Astrocyte (in vitro differentiated cells and primary cell): ENCODE data around the gene ERAP2. TPM values are rescaled to one million over a fixed set of nuclear protein-coding genes. Genes with fewer than 3 reads are reported as not detected.
A peak's percentile ranks its signal among the peaks of the same experiment; 100 is the strongest.

ENCODE experiments used
- DNase-seq: peaks from one replicate; pipeline ENCODE4 v3.0.0-alpha.2; 2010; ENCODE audit warnings: low read depth
- FAIRE-seq: peaks from 2 replicates; lab custom pipeline; 2011; peaks lifted over from hg19 to GRCh38; lab: Jason Lieb, UNC
- H2AFZ ChIP-seq: 2 replicates; pipeline ENCODE4 v1.6.0; 2012; ENCODE audit warnings: low read depth, low read length, inconsistent platforms
- H3K27ac ChIP-seq: 2 replicates; pipeline ENCODE4 v1.5.1; 2011; ENCODE audit warnings: low read depth, low read length, inconsistent platforms
- H3K27me3 ChIP-seq: 2 replicates; pipeline ENCODE4 v1.6.0; 2011; ENCODE audit warnings: low read length, inconsistent platforms; ENCODE audit not compliant: insufficient read depth
- H3K36me3 ChIP-seq: 2 replicates; pipeline ENCODE4 v1.5.1; 2011; ENCODE audit warnings: low read length, inconsistent platforms; ENCODE audit not compliant: insufficient read depth
- H3K4me1 ChIP-seq: 2 replicates; pipeline ENCODE4 v1.5.1; 2011; ENCODE audit warnings: low read length, inconsistent platforms; ENCODE audit not compliant: insufficient read depth
- H3K4me2 ChIP-seq: 2 replicates; pipeline ENCODE4 v1.6.0; 2012; ENCODE audit warnings: low read length, inconsistent platforms
- H3K4me3 ChIP-seq: 2 replicates; pipeline ENCODE4 v1.5.1; 2011; ENCODE audit warnings: low read depth, mild to moderate bottlenecking, low read length, inconsistent platforms; ENCODE audit not compliant: insufficient read depth
- H3K79me2 ChIP-seq: 2 replicates; pipeline ENCODE4 v1.6.0; 2012; ENCODE audit warnings: mild to moderate bottlenecking, low read length, inconsistent platforms; ENCODE audit not compliant: insufficient read depth
- H3K9ac ChIP-seq: 2 replicates; pipeline ENCODE4 v1.6.0; 2012; ENCODE audit warnings: mild to moderate bottlenecking, low read length, inconsistent platforms
- H3K9me3 ChIP-seq: 2 replicates; pipeline ENCODE4 v1.5.1; 2012; ENCODE audit warnings: low read depth, mild to moderate bottlenecking, low read length, inconsistent platforms; ENCODE audit not compliant: insufficient read depth
- H4K20me1 ChIP-seq: 2 replicates; pipeline ENCODE4 v1.6.0; 2012; ENCODE audit warnings: low read length, inconsistent platforms; ENCODE audit not compliant: insufficient read depth
- H3K27ac Mint-ChIP-seq: one replicate; pipeline ENCODE4 v1.8.0; 2021; ENCODE audit warnings: mild to moderate bottlenecking, mixed read lengths; ENCODE audit not compliant: unreplicated experiment
- H3K27me3 Mint-ChIP-seq: one replicate; pipeline ENCODE4 v1.8.0; 2021; ENCODE audit warnings: low read depth, mixed read lengths; ENCODE audit not compliant: unreplicated experiment
- H3K36me3 Mint-ChIP-seq: one replicate; pipeline ENCODE4 v1.8.0; 2021; ENCODE audit warnings: low read depth, mixed read lengths; ENCODE audit not compliant: unreplicated experiment
- H3K4me1 Mint-ChIP-seq: one replicate; pipeline ENCODE4 v1.8.0; 2021; ENCODE audit warnings: low read depth, mixed read lengths; ENCODE audit not compliant: unreplicated experiment
- H3K4me3 Mint-ChIP-seq: one replicate; pipeline ENCODE4 v1.8.0; 2021; ENCODE audit warnings: mild to moderate bottlenecking, moderate library complexity, mixed read lengths; ENCODE audit not compliant: unreplicated experiment
- H3K9me3 Mint-ChIP-seq: one replicate; pipeline ENCODE4 v1.8.0; 2021; ENCODE audit warnings: mild to moderate bottlenecking, mixed read lengths; ENCODE audit not compliant: unreplicated experiment
- EZH2 ChIP-seq: IDR thresholded peaks from 2 replicates; pipeline ENCODE4 v1.6.1; 2012; ENCODE audit warnings: mild to moderate bottlenecking, low read length, inconsistent platforms; ENCODE audit not compliant: insufficient read depth
- total RNA-seq: library from RNA; stranded (reverse); gene quantifications from 2 replicates; pipeline ENCODE4 v1.2.1, GENCODE V29; 2021
- TF ChIP-seq, protein P1 (sequence below): IDR thresholded peaks from 2 replicates; pipeline ENCODE4 v1.5.1; 2011; ENCODE audit warnings: low read depth, mild to moderate bottlenecking, inconsistent platforms, low read length, moderate library complexity; ENCODE audit not compliant: insufficient read depth

Gene ERAP2
- total RNA-seq, 1 donor from 2014 or later: 2.5 TPM

DNA sequence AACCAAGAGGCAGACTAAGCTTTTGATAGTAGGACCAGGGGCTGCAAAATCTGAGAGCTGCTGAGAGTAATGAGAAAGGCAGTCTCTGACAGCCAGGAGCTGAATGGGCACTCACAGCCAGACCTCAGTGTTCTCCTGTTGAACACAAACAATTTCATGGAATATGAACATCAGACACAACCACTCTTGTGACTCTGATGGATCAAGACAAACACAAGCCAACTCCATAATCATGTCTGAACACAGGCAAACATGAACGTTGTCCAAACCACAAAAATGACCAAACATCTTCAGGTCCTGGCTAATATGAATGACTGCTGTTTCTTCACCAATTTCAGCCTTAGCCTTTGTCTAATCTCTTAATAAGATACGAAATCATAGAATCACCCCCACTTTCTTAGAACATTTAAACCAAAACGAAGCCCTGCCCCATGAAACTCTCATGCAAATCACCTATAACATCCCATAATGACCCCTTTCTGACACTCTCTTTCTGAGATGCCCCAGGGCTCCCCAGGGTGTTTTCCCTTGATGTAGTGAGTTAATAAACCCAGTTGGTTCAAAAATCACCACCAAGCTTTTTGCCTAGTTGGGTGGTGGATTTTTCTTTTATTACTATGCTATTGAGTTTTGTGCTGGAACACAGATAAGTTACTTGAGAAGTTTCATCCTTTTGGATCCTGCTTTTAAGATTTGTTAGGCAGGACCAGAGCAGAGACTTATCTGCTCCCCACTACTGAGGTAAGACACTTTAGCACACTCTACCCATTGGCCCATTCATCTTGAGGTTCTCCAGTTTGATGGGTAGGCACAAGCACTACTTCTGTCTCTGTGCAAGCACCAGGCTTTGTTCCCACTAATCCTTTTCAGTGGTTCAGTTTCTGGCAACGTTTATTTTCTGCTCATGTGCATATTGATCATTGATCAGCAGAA is 5.9 kb upstream of the ERAP2 start:
- H3K4me3 ChIP-seq: no peak overlapping the region
- FAIRE-seq (no peak), DNase-seq (peak; percentile 25)
- no peak overlapping the region for H3K9ac ChIP-seq
- H3K27me3 ChIP-seq: no peaks in the 10 kb centered on the region
- no peaks in the 10 kb centered on the region for H3K9me3 ChIP-seq
- no peak for TF ChIP-seq EZH2
- TF ChIP-seq, protein P1, sequence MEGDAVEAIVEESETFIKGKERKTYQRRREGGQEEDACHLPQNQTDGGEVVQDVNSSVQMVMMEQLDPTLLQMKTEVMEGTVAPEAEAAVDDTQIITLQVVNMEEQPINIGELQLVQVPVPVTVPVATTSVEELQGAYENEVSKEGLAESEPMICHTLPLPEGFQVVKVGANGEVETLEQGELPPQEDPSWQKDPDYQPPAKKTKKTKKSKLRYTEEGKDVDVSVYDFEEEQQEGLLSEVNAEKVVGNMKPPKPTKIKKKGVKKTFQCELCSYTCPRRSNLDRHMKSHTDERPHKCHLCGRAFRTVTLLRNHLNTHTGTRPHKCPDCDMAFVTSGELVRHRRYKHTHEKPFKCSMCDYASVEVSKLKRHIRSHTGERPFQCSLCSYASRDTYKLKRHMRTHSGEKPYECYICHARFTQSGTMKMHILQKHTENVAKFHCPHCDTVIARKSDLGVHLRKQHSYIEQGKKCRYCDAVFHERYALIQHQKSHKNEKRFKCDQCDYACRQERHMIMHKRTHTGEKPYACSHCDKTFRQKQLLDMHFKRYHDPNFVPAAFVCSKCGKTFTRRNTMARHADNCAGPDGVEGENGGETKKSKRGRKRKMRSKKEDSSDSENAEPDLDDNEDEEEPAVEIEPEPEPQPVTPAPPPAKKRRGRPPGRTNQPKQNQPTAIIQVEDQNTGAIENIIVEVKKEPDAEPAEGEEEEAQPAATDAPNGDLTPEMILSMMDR: no peak
- no peaks in the 10 kb centered on the region for H3K36me3 Mint-ChIP-seq
- no peak overlapping the region for H2AFZ ChIP-seq
- H4K20me1 ChIP-seq: no peaks in the 10 kb centered on the region
- H3K4me2 ChIP-seq: no peak overlapping the region
- no peaks in the 10 kb centered on the region for H3K4me1 ChIP-seq
- no peak overlapping the region for H3K27ac ChIP-seq
- peaks cover 7% of the 10 kb centered on the region for H3K4me1 Mint-ChIP-seq
- H3K27ac Mint-ChIP-seq: no peak overlapping the region
- no peaks in the 10 kb centered on the region for H3K9me3 Mint-ChIP-seq
- H3K4me3 Mint-ChIP-seq: no peak overlapping the region
- H3K79me2 ChIP-seq: no peaks in the 10 kb centered on the region
- H3K27me3 Mint-ChIP-seq: peaks cover 3% of the 10 kb centered on the region
- no peaks in the 10 kb centered on the region for H3K36me3 ChIP-seq

DNA sequence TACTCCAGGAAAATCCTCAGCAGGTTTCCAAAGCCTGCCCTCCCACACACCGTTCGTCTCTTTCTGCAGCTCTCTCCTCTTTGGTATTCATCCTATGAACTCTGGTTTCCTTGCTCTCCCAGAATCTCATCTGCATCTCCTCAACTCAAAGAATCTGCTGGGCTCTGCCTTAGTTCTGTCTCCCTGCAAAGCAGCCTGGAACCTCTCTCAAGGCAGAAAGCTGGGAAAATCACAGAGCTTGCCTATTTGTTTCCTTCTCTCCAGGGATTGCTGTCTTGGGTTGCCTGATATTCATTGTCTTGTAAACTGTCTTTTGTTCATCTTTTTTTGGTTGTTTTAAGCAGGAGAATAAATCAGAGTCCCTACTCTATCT is 5.3 kb upstream of the ERAP2 start:
- H2AFZ ChIP-seq: no peak overlapping the region
- Mint-ChIP-seq H3K4me1 (peaks cover 13% of the 10 kb centered on the region), H3K27me3 (peaks cover 3% of the 10 kb centered on the region), H3K27ac (peak overlapping the region; percentile 15), H3K9me3 (no peaks in the 10 kb centered on the region), H3K36me3 (no peaks in the 10 kb centered on the region), H3K4me3 (no peak overlapping the region)
- H3K79me2 ChIP-seq: no peaks in the 10 kb centered on the region
- FAIRE-seq (no peak), DNase-seq (no peak)
- no peaks in the 10 kb centered on the region for H4K20me1 ChIP-seq
- H3K27me3 ChIP-seq: no peaks in the 10 kb centered on the region
- H3K9ac ChIP-seq: no peak overlapping the region
- no peaks in the 10 kb centered on the region for H3K36me3 ChIP-seq
- no peaks in the 10 kb centered on the region for H3K9me3 ChIP-seq
- peaks cover 5% of the 10 kb centered on the region for H3K4me1 ChIP-seq
- H3K4me3 ChIP-seq: no peak overlapping the region
- TF ChIP-seq, protein P1: no peak
- TF ChIP-seq EZH2: no peak
- no peak overlapping the region for H3K4me2 ChIP-seq
- H3K27ac ChIP-seq: no peak overlapping the region

DNA sequence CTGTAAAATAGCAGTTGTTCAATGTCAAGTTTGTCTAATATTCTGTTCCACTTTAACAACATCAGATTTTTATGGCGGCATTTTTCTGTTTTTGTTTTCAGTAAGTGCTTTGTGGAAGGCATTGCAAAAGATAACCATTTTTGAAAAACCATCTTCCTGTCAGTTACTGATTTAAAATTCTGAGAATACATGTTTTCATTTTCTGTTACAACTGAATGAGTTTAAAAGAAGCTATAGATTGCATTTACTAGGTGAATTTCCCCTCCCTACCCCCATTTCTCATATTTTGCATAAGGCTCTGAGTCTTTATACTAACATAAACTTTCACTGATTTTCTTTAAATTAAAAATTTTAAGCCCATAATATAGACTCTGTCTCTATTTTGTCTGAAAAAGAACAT is 4.6 kb upstream of the ERAP2 start:
- H3K27me3 Mint-ChIP-seq: peaks cover 3% of the 10 kb centered on the region
- Histone ChIP-seq H3K4me3 (no peak overlapping the region), H3K27ac (no peak overlapping the region), H3K27me3 (no peaks in the 10 kb centered on the region), H3K36me3 (no peaks in the 10 kb centered on the region), H3K4me2 (no peak overlapping the region), H3K9me3 (no peaks in the 10 kb centered on the region), H3K9ac (no peak overlapping the region), H3K4me1 (peaks cover 7% of the 10 kb centered on the region), H4K20me1 (no peaks in the 10 kb centered on the region), H3K79me2 (no peaks in the 10 kb centered on the region), H2AFZ (no peak overlapping the region)
- DNase-seq: no peak
- no peaks in the 10 kb centered on the region for H3K36me3 Mint-ChIP-seq
- TF ChIP-seq, protein P1: no peak
- TF ChIP-seq EZH2: no peak
- H3K4me3 Mint-ChIP-seq: no peak overlapping the region
- H3K27ac Mint-ChIP-seq: no peak overlapping the region
- no peaks in the 10 kb centered on the region for H3K9me3 Mint-ChIP-seq
- peaks cover 14% of the 10 kb centered on the region for H3K4me1 Mint-ChIP-seq
- FAIRE-seq: no peak
